ENCODE results near the gene NCAPG2. TPM values are rescaled to one million over a fixed set of nuclear protein-coding genes. Genes with fewer than 3 reads are reported as not detected.
"Not testable (repeated sequence)": the region's sequence is repeated elsewhere in the genome, so short reads cannot be mapped to it uniquely, and the experiment has no call there.

The NCAPG2 gene
- total and polyA plus RNA-seq, 4 donors = 2.9 to 9.2 (median 5.4) TPM

DNA sequence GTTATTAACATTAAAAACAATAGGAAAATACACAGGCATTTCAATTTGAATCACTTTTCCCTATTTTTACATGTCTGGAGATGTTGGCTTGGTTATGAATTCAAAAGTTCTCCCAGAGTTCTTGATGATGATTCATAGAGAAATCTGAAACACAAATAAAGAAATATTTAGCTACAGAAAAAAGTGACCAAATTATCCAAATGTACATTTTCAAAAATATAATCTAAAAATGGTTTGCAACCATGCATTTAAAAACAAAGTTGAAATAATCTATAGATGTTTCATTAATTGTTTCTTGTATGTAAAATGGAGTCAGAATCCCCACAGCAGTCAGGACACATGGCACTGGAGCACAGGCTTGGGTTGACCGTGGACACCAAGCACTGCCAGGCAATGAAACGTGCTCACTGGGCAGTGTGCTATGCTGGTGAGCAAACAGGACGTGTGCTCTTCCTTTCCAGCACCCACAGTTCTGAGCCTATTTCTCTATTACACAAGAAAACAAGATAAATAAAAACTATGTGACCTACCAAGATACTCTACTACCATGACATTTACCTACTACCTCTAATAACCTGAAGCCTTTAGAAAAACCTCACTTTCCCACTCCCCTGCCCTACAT, 72.9 kb downstream of the NCAPG2 start:
- H3K36me3 ChIP-seq (ENCODE audit: control insufficient read depth in 1 of 2, insufficient read depth in 2 of 2, low read length in 1 of 2) = no peaks in the 10 kb centered on the region
- H3K27me3 ChIP-seq (ENCODE audit: control insufficient read depth in 1 of 2, insufficient read depth in 2 of 2, low read length in 1 of 2) = no peaks in the 10 kb centered on the region
- H3K4me3 ChIP-seq (ENCODE audit: low read length in 2 of 2) = no peak overlapping the region
- H3K9me3 ChIP-seq (ENCODE audit: control insufficient read depth, low read length) = no peaks in the 10 kb centered on the region
- ATAC-seq (ENCODE audit: low FRiP score) (no peak), DNase-seq (no peak)
- 21 to 32% methylated on average over 3 of the region's 3 CpGs for WGBS, 2 donors
- H3K4me1 ChIP-seq (ENCODE audit: control insufficient read depth in 1 of 2, insufficient read depth in 2 of 2, low read length in 2 of 2) = no peaks in the 10 kb centered on the region
- intact Hi-C loops (cut with DNase I) = no loop called here
- H3K27ac ChIP-seq (ENCODE audit: low read depth in 1 of 2, low read length in 2 of 2) = no peak overlapping the region

DNA sequence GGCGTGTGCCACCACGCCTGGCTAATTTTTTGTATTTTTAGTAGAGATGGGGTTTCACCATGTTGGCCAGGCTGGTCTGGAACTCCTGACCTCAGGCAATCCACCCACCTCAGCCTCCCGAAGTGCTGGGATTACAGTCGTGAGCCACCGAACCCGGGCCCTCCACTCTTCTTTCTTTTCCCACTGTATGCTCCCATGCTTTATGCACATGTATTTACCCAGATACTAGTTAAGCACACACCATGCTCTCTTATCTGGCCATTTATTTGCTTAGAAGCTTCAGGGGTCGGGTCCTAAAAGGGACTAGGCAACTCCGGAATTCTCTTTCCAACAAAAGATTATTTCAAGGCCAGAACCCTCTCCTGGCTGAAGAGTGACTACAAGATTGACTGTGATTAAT, 78.3 kb downstream of the NCAPG2 start:
- H3K36me3 ChIP-seq (ENCODE audit: control insufficient read depth in 1 of 2, insufficient read depth in 2 of 2, low read length in 1 of 2); H3K4me1 ChIP-seq (ENCODE audit: control insufficient read depth in 1 of 2, insufficient read depth in 2 of 2, low read length in 2 of 2); DNase-seq; intact Hi-C loops (cut with DNase I); H3K27ac ChIP-seq (ENCODE audit: low read depth in 1 of 2, low read length in 2 of 2); ATAC-seq (ENCODE audit: low FRiP score); H3K9me3 ChIP-seq (ENCODE audit: control insufficient read depth, low read length); H3K27me3 ChIP-seq (ENCODE audit: control insufficient read depth in 1 of 2, insufficient read depth in 2 of 2, low read length in 1 of 2); H3K4me3 ChIP-seq (ENCODE audit: low read length in 2 of 2): not testable (repeated sequence)
- 94 to 96% methylated on average over 8 of the region's 8 CpGs for WGBS, 2 donors

DNA sequence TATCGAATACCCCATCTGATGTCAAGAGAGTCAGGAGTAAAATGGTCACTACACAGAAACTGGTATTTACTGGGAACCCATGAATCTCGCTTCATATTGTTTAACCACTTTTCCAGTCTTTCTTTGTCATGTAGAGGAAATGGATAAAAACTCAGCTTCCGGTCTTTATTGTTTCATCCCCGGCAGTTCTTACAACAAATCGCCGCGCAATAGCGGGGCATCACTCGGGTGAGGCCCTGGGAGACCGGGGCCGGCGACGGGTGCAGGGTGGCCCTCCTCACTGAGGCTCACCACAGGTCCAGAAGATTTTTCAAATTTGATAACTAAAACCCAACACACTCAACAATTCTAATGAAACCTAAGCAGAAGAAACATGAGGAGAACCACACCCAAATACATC, 81.4 kb downstream of the NCAPG2 start:
- intact Hi-C loops (cut with DNase I) = no loop called here
- DNase-seq = no peak
- Histone ChIP-seq H3K27ac (ENCODE audit: low read depth in 1 of 2, low read length in 2 of 2) (no peak overlapping the region), H3K36me3 (ENCODE audit: control insufficient read depth in 1 of 2, insufficient read depth in 2 of 2, low read length in 1 of 2) (no peaks in the 10 kb centered on the region), H3K27me3 (ENCODE audit: control insufficient read depth in 1 of 2, insufficient read depth in 2 of 2, low read length in 1 of 2) (no peaks in the 10 kb centered on the region), H3K4me1 (ENCODE audit: control insufficient read depth in 1 of 2, insufficient read depth in 2 of 2, low read length in 2 of 2) (peaks cover 0 to 1% of the 10 kb centered on the region in 2 donors), H3K4me3 (ENCODE audit: low read length in 2 of 2) (no peak overlapping the region), H3K9me3 (ENCODE audit: control insufficient read depth, low read length) (no peaks in the 10 kb centered on the region)
- WGBS, 2 donors = 97% methylated on average over 13 of the region's 13 CpGs
- no peak for ATAC-seq (ENCODE audit: low FRiP score)

DNA sequence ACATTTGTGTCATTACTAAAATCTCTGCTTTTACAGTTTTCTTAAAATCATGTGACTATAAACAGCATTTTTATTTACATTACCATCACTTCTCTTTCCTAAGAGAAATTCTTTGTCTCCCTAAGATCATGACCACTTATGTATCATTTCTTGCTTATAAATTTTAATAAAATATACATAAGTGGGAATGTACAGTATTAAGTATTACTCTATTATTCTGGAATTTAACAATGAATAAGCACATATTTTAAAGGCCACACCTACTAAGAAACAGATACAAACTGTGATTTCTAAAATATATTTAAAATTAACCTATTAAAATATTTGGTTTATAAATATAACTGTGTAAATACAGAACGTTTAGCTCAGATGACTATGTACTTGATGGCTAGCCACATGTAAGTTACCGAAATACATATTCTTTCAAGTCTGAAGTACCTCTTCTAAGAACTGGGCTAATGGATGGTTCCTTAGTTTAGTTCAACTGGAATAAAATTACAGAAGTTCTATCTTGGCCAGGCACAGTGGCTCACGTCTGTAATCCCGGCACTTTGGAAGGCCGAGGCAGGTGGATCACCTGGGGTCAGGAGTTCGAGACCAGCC, 83.7 kb downstream of the NCAPG2 start:
- H3K36me3 ChIP-seq (ENCODE audit: control insufficient read depth in 1 of 2, insufficient read depth in 2 of 2, low read length in 1 of 2) = no peaks in the 10 kb centered on the region
- DNase-seq (no peak), ATAC-seq (ENCODE audit: low FRiP score) (no peak)
- no peaks in the 10 kb centered on the region for H3K27me3 ChIP-seq (ENCODE audit: control insufficient read depth in 1 of 2, insufficient read depth in 2 of 2, low read length in 1 of 2)
- H3K4me1 ChIP-seq (ENCODE audit: control insufficient read depth in 1 of 2, insufficient read depth in 2 of 2, low read length in 2 of 2) = peaks cover 0 to 1% of the 10 kb centered on the region in 2 donors
- intact Hi-C loops (cut with DNase I) = no loop called here
- no peak overlapping the region for H3K4me3 ChIP-seq (ENCODE audit: low read length in 2 of 2)
- 79 to 82% methylated on average over 6 of the region's 6 CpGs for WGBS, 2 donors
- no peak overlapping the region for H3K27ac ChIP-seq (ENCODE audit: low read depth in 1 of 2, low read length in 2 of 2)
- no peaks in the 10 kb centered on the region for H3K9me3 ChIP-seq (ENCODE audit: control insufficient read depth, low read length)

DNA sequence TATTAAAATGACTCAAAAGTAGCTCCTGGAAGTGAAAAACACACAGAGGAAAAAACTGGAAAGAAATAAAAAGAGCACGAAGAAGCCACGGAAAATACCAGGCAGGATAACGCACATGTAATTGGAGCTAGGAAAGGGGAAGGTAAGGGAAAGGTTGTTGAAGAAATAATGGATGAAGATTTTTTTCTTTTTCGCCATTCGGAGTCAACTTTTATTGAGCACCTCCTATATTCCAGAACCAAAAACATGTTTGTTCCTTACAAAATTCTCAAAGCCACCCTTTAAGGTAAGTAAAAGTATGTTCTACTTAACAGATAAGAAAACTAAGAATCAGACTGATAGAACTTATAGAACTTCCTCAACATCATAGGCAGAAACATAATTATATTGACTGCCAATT, 84.2 kb downstream of the NCAPG2 start:
- Histone ChIP-seq H3K4me1 (ENCODE audit: control insufficient read depth in 1 of 2, insufficient read depth in 2 of 2, low read length in 2 of 2) (peaks cover 0 to 1% of the 10 kb centered on the region in 2 donors), H3K36me3 (ENCODE audit: control insufficient read depth in 1 of 2, insufficient read depth in 2 of 2, low read length in 1 of 2) (no peaks in the 10 kb centered on the region), H3K27ac (ENCODE audit: low read depth in 1 of 2, low read length in 2 of 2) (no peak overlapping the region), H3K27me3 (ENCODE audit: control insufficient read depth in 1 of 2, insufficient read depth in 2 of 2, low read length in 1 of 2) (no peaks in the 10 kb centered on the region), H3K9me3 (ENCODE audit: control insufficient read depth, low read length) (no peaks in the 10 kb centered on the region), H3K4me3 (ENCODE audit: low read length in 2 of 2) (no peak overlapping the region)
- 97 to 99% methylated on average over 5 of the region's 5 CpGs for WGBS, 2 donors
- DNase-seq (no peak), ATAC-seq (ENCODE audit: low FRiP score) (no peak)
- intact Hi-C loops (cut with DNase I) = no loop called here

DNA sequence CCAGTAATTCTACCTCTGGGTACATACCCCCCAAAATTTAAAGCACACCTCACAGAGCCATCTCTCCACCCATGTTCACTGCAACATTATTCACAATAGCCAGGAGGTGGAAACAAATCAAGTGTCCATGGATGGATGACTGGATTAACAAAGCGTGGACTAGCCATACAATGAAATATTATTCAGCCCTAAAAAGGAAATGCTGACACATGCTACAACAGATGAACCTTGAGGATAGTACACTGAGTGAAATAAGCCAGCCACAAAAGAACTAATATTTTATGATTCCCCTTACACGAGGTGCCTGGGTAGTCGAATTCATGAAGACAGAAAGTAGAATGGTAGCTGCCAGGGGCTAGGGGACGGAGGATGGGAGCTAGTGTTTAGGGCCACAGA, 85.9 kb downstream of the NCAPG2 start:
- Histone ChIP-seq H3K4me1 (ENCODE audit: control insufficient read depth in 1 of 2, insufficient read depth in 2 of 2, low read length in 2 of 2) (no peaks in the 10 kb centered on the region), H3K27ac (ENCODE audit: low read depth in 1 of 2, low read length in 2 of 2) (no peak overlapping the region), H3K4me3 (ENCODE audit: low read length in 2 of 2) (no peak overlapping the region), H3K36me3 (ENCODE audit: control insufficient read depth in 1 of 2, insufficient read depth in 2 of 2, low read length in 1 of 2) (no peaks in the 10 kb centered on the region), H3K27me3 (ENCODE audit: control insufficient read depth in 1 of 2, insufficient read depth in 2 of 2, low read length in 1 of 2) (no peaks in the 10 kb centered on the region), H3K9me3 (ENCODE audit: control insufficient read depth, low read length) (no peaks in the 10 kb centered on the region)
- DNase-seq (no peak), ATAC-seq (ENCODE audit: low FRiP score) (no peak)
- 96 to 97% methylated on average over 4 of the region's 4 CpGs for WGBS, 2 donors
- intact Hi-C loops (cut with DNase I) = no loop called here

DNA sequence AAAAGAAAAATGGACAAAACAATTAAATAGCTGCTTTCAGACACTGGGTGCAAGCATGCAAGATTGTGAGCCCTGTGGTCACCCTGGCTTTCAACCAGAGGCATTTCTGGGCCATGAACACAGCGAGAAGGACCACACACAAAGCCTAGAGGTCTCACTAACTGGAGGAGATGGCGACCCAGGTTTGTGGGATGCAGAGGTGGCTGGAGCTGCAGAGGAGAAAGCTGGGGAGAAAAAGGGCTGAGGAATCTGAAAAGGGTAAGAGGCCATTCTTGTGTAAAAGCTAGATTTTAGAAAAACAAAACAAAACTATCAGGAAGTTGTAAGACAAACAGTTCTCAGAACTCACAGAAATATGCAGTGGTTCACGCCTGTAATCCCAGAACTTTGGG, 86.9 kb downstream of the NCAPG2 start:
- WGBS, 2 donors = 89 to 91% methylated on average over 3 of the region's 3 CpGs
- no peak overlapping the region for H3K27ac ChIP-seq (ENCODE audit: low read depth in 1 of 2, low read length in 2 of 2)
- no peak for ATAC-seq (ENCODE audit: low FRiP score)

DNA sequence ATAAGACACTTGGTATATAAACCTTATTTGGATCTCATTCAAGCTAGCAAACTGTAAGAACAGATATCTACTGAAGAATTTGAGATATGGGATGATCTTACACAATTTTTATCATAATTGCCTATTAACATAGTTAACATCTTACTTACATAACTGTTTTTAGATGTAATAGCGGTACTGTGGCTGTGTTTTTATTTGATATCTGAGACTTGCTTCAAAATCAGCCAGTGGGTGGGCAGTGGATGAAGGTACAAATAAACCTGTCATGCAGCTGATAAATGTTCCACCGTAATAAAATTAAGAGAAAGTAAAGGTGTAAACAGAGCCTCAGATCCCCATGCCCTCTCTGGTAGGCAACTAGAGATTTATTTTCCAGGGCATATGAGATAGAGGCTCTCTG, 88.6 kb downstream of the NCAPG2 start:
- H3K27me3 ChIP-seq (ENCODE audit: control insufficient read depth in 1 of 2, insufficient read depth in 2 of 2, low read length in 1 of 2) = no peaks in the 10 kb centered on the region
- DNase-seq = no peak
- 77 to 81% methylated on average over 2 of the region's 2 CpGs for WGBS, 2 donors
- H3K4me1 ChIP-seq (ENCODE audit: control insufficient read depth in 1 of 2, insufficient read depth in 2 of 2, low read length in 2 of 2) = no peaks in the 10 kb centered on the region
- H3K4me3 ChIP-seq (ENCODE audit: low read length in 2 of 2) = no peak overlapping the region
- intact Hi-C loops (cut with DNase I) = no loop called here
- no peak overlapping the region for H3K27ac ChIP-seq (ENCODE audit: low read depth in 1 of 2, low read length in 2 of 2)
- no peaks in the 10 kb centered on the region for H3K36me3 ChIP-seq (ENCODE audit: control insufficient read depth in 1 of 2, insufficient read depth in 2 of 2, low read length in 1 of 2)
- H3K9me3 ChIP-seq (ENCODE audit: control insufficient read depth, low read length) = no peaks in the 10 kb centered on the region
- ATAC-seq (ENCODE audit: low FRiP score) = no peak

More for the DNA sequence above, 86.9 kb downstream of the NCAPG2 start:
- H3K27me3 ChIP-seq (ENCODE audit: control insufficient read depth in 1 of 2, insufficient read depth in 2 of 2, low read length in 1 of 2) = no peaks in the 10 kb centered on the region
- no peaks in the 10 kb centered on the region for H3K36me3 ChIP-seq (ENCODE audit: control insufficient read depth in 1 of 2, insufficient read depth in 2 of 2, low read length in 1 of 2)
- intact Hi-C loops (cut with DNase I) = no loop called here
- no peaks in the 10 kb centered on the region for H3K4me1 ChIP-seq (ENCODE audit: control insufficient read depth in 1 of 2, insufficient read depth in 2 of 2, low read length in 2 of 2)
- no peaks in the 10 kb centered on the region for H3K9me3 ChIP-seq (ENCODE audit: control insufficient read depth, low read length)
- H3K4me3 ChIP-seq (ENCODE audit: low read length in 2 of 2) = no peak overlapping the region
- no peak for DNase-seq

DNA sequence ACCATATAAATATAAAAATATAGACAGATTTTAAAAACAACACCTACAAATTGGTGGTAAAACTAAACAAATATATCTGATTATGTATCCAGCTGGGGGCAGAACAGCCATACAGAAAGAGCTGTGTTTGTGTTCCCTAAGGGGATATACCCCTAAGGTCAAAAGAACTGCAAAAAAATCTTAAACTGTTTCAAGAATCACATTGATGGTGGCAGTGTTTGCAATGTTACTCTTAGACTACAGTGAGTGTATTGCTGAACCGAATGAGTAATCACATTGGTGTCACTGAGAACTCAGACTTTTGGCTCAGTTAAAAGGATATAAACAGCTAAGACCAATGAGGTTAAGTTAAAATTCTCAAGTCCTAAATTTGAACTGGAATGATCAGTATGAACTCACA, 89.9 kb downstream of the NCAPG2 start:
- no peaks in the 10 kb centered on the region for H3K4me1 ChIP-seq (ENCODE audit: control insufficient read depth in 1 of 2, insufficient read depth in 2 of 2, low read length in 2 of 2)
- H3K27ac ChIP-seq (ENCODE audit: low read depth in 1 of 2, low read length in 2 of 2) = no peak overlapping the region
- no peak overlapping the region for H3K4me3 ChIP-seq (ENCODE audit: low read length in 2 of 2)
- no peaks in the 10 kb centered on the region for H3K27me3 ChIP-seq (ENCODE audit: control insufficient read depth in 1 of 2, insufficient read depth in 2 of 2, low read length in 1 of 2)
- intact Hi-C loops (cut with DNase I) = no loop called here
- DNase-seq (no peak), ATAC-seq (ENCODE audit: low FRiP score) (no peak)
- H3K9me3 ChIP-seq (ENCODE audit: control insufficient read depth, low read length) = no peaks in the 10 kb centered on the region
- WGBS, 2 donors = 7 to 8% methylated on average over 1 of the region's 1 CpG
- H3K36me3 ChIP-seq (ENCODE audit: control insufficient read depth in 1 of 2, insufficient read depth in 2 of 2, low read length in 1 of 2) = no peaks in the 10 kb centered on the region

Data from aorta (tissue), 5 donors.